Subcutaneous abdominal adipose tissue (tissue), 5 donors: Measurements from ENCODE around the gene POC1B.

Experiments
- H3K27ac ChIP-seq: one replicate; pipeline ENCODE4 v1.7.0; 2013; ENCODE audit warnings: low read depth, mild to moderate bottlenecking, inconsistent platforms, low read length, moderate library complexity
- H3K27me3 ChIP-seq, 5 donors: one replicate each; pipeline ENCODE4 v1.7.0; 2013; ENCODE audit warnings: low read length in 5 of 5, inconsistent platforms in 1 of 5; ENCODE audit not compliant: control insufficient read depth in 5 of 5, insufficient read depth in 4 of 5
- H3K36me3 ChIP-seq, 5 donors: one replicate each; pipeline ENCODE4 v1.7.0; 2013; ENCODE audit warnings: low read length in 5 of 5; ENCODE audit not compliant: control insufficient read depth in 5 of 5, insufficient read depth in 5 of 5
- H3K4me1 ChIP-seq, 5 donors: one replicate each; pipeline ENCODE4 v1.7.0; 2013; ENCODE audit warnings: low read length in 5 of 5, mild to moderate bottlenecking in 3 of 5, moderate library complexity in 1 of 5; ENCODE audit not compliant: control insufficient read depth in 5 of 5, insufficient read depth in 5 of 5
- H3K4me3 ChIP-seq, 5 donors: one replicate each; pipeline ENCODE4 v1.7.0; 2013; ENCODE audit warnings: low read length in 5 of 5, low read depth in 1 of 5
- H3K9ac ChIP-seq, 5 donors: one replicate each; pipeline ENCODE4 v1.7.0; 2013; ENCODE audit warnings: low read length in 5 of 5, mild to moderate bottlenecking in 4 of 5, moderate library complexity in 3 of 5
- H3K9me3 ChIP-seq, 5 donors: one replicate each; pipeline ENCODE4 v1.7.0; 2013; ENCODE audit warnings: low read length in 5 of 5; ENCODE audit not compliant: control insufficient read depth in 5 of 5
- donor health status: healthy.
- donor health status: healthy.
- donor health status: healthy.
- donor health status: healthy.
- donor health status: healthy.

POC1B gene

GRCh38 chr12:89559753-89560152 lies 33.9 kb upstream of the POC1B start:
- Histone ChIP-seq H3K4me3 (no peak overlapping the region), H3K9ac (no peak overlapping the region), H3K36me3 (no peaks in the 10 kb centered on the region), H3K27ac (no peak overlapping the region), H3K9me3 (no peaks in the 10 kb centered on the region), H3K4me1 (peaks cover 0 to 5% (median 0%) of the 10 kb centered on the region in 5 donors), H3K27me3 (peaks cover 0 to 6% (median 0%) of the 10 kb centered on the region in 5 donors)

DNA sequence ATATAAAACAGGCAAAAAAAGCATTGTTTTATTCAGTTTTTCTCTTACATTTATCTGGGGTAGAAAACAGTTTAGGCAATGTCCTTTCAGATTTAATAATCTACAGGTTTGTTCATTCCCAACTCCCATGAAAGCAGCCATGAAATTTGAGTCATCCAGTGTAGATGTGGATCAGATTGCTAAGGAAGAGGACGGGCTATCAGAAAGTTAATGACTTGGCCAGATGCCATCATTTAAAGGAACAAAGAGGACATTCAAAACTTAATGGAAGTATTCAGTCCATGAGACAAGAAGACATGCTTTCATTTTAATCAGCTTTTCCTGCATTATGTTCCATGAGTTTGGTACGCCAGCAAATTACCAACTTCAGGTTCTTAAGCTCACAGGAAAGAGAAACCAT lies 31.1 kb upstream of the POC1B start:
- H3K27ac ChIP-seq, result no peak overlapping the region
- H3K4me3 ChIP-seq, result peak overlapping the region in 1 of 5 donors; percentile 4
- H3K27me3 ChIP-seq, result peaks cover 0 to 6% (median 0%) of the 10 kb centered on the region in 5 donors
- no peaks in the 10 kb centered on the region for H3K36me3 ChIP-seq
- H3K4me1 ChIP-seq, result no peaks in the 10 kb centered on the region
- H3K9ac ChIP-seq, result no peak overlapping the region
- H3K9me3 ChIP-seq, result no peaks in the 10 kb centered on the region

DNA sequence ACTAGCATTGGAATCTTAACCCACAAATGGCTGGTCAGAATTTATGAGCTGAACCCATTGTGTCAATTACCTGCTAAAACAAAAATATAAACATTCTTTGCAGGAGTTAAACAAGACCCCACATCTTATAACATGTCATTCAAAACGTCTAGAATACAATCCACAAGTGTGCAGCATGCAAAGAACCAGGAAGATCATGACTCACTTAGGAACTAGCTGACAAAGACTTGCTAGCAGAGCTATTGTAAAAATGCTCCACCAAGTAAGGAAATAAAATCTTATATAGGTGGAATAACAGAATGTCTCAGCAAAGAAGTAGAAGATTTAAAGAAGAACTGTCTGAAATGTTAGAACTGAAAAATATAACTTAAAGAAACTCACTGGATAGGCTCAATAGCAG lies 26.5 kb upstream of the POC1B start:
- Histone ChIP-seq H3K27me3 (no peaks in the 10 kb centered on the region), H3K4me1 (no peaks in the 10 kb centered on the region), H3K4me3 (no peak overlapping the region), H3K9me3 (no peaks in the 10 kb centered on the region), H3K36me3 (no peaks in the 10 kb centered on the region), H3K27ac (no peak overlapping the region), H3K9ac (no peak overlapping the region)

DNA sequence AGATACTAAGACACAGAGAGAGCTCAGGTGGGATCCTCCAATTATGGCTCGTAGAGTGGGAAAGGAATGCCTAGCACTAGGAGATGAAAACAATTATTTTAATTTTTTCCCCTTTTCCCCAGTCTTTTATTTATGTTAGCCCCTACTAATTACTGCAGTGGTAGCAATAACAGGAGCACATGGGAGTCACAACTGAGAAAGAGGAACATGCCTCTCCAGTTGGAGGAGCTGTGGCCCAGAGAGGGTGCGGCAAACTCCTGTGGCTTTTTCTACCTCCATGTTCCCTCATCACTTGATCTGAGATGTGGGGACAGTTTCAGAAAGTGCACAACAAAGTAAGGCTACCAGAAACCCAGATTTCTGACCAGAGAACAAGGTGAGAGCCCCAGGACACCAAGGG lies 25.9 kb upstream of the POC1B start:
- Histone ChIP-seq H3K27ac (no peak overlapping the region), H3K9me3 (no peaks in the 10 kb centered on the region), H3K36me3 (no peaks in the 10 kb centered on the region), H3K4me1 (no peaks in the 10 kb centered on the region), H3K4me3 (no peak overlapping the region), H3K9ac (no peak overlapping the region), H3K27me3 (no peaks in the 10 kb centered on the region)

GRCh38 chr12:89547101-89547500 lies 21.3 kb upstream of the POC1B start:
- Histone ChIP-seq H3K4me1 (peaks cover 0 to 16% (median 7%) of the 10 kb centered on the region in 5 donors), H3K9ac (no peak overlapping the region), H3K4me3 (no peak overlapping the region), H3K36me3 (no peaks in the 10 kb centered on the region), H3K27me3 (no peaks in the 10 kb centered on the region), H3K27ac (no peak overlapping the region), H3K9me3 (no peaks in the 10 kb centered on the region)

GRCh38 chr12:89546151-89546550 lies 20.3 kb upstream of the POC1B start:
- Histone ChIP-seq H3K27ac (no peak overlapping the region), H3K9ac (no peak overlapping the region), H3K4me1 (peaks cover 0 to 16% (median 7%) of the 10 kb centered on the region in 5 donors), H3K4me3 (no peak overlapping the region), H3K9me3 (no peaks in the 10 kb centered on the region), H3K36me3 (no peaks in the 10 kb centered on the region), H3K27me3 (no peaks in the 10 kb centered on the region)

- Histone ChIP-seq H3K27me3 (no peaks in the 10 kb centered on the region), H3K4me1 (peaks cover 0 to 16% (median 7%) of the 10 kb centered on the region in 5 donors), H3K9me3 (no peaks in the 10 kb centered on the region), H3K27ac (no peak overlapping the region), H3K9ac (no peak overlapping the region), H3K4me3 (no peak overlapping the region), H3K36me3 (peaks cover 0 to 8% (median 0%) of the 10 kb centered on the region in 5 donors)
Observed at GRCh38 chr12:89544681-89545184, 18.9 kb upstream of the POC1B start.

GRCh38 chr12:89544022-89544421 lies 18.2 kb upstream of the POC1B start:
- Histone ChIP-seq H3K36me3 (peaks cover 0 to 8% (median 0%) of the 10 kb centered on the region in 5 donors), H3K9me3 (no peaks in the 10 kb centered on the region), H3K4me1 (peaks cover 0 to 16% (median 7%) of the 10 kb centered on the region in 5 donors), H3K4me3 (no peak overlapping the region), H3K9ac (no peak overlapping the region), H3K27me3 (no peaks in the 10 kb centered on the region), H3K27ac (no peak overlapping the region)

DNA sequence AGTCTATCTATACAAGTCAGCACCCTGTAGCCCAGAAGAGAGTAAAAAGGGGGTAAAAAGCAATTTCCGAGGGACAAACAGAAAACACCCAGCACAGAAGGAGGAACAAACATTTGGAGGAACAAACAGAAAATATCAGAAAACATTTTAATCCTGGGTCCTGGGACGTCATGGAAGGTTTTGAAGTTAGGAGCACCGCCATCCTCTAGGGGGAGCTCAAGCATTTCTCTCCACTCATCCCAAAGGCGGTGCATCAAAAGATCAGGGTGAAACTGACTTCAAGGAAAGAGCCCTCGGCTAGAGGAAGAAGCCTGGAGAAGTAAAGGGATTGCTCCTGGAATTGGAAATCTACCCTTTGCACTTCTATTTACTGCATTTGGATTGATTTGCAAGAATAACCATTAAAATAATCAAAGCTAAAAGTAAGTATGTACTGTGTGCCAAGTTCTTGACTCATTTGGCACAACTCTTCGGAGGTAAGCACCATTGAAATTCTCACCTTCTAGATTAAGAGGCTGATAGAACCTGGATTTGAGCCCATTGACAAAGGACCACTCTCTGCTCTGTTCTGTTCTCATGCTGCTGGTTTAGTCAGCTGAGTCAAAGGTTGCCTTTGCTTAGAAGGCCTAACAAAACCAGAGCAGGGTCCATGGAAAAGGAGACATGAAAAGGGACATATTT lies 17.2 kb upstream of the POC1B start:
- Histone ChIP-seq H3K4me1 (peaks cover 0 to 16% (median 7%) of the 10 kb centered on the region in 5 donors), H3K36me3 (peaks cover 0 to 8% (median 0%) of the 10 kb centered on the region in 5 donors), H3K27me3 (no peaks in the 10 kb centered on the region), H3K27ac (no peak overlapping the region), H3K9ac (no peak overlapping the region), H3K9me3 (no peaks in the 10 kb centered on the region), H3K4me3 (no peak overlapping the region)

DNA sequence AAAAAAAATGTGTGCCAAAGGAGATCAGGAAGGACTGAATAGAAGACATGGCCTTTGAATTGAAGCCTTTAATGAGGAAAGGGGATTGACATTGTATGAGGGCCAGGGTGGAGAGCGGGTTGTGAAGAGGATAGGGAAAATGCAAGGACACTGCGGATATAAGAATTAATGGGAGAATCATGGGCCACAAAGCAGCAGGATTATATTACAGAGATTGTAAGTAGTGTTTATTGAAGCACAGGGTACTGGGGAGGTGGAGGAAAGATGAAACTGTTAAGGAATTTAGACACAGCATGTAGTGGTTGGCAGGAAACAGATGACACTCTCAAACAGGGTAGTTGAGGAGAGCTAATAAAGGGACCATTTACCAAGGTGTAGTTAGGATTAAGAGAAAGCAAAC lies 16.4 kb upstream of the POC1B start:
- peaks cover 0 to 8% (median 0%) of the 10 kb centered on the region in 5 donors for H3K36me3 ChIP-seq

More for the DNA sequence above, 16.4 kb upstream of the POC1B start:
- Histone ChIP-seq H3K4me3 (no peak overlapping the region), H3K4me1 (peaks cover 0 to 16% (median 7%) of the 10 kb centered on the region in 5 donors), H3K9ac (no peak overlapping the region), H3K27ac (no peak overlapping the region), H3K9me3 (no peaks in the 10 kb centered on the region), H3K27me3 (no peaks in the 10 kb centered on the region)
